HCT116 (cell line): Measurements from ENCODE around the gene THSD7B. TPM values are rescaled to one million over a fixed set of nuclear protein-coding genes. Genes with fewer than 3 reads are reported as not detected.

Experiments
- ATAC-seq: fragments of 200-7000 bp; cut with Tn5 transposase; 2 replicates; pipeline ENCODE4 v1.9.1; 2020; ENCODE audit warnings: mild to moderate bottlenecking, moderate library complexity
- BruUV-seq: library from RNA; stranded (reverse); fragments of 400-500 nt; replicated peaks from 2 replicates; lab custom pipeline; 2021; lab: Mats Ljungman, UMichigan
- CTCF ChIA-PET: fragments of 300-600 bp; sonication (Branson Sonifier 250); formaldehyde crosslinking; loops from one replicate; lab custom pipeline; 2021; ENCODE audit warnings: antibody characterized with exemption; lab: Charles Lee
- POLR2A ChIA-PET: fragments of 300-600, 350-600 bp; sonication (Branson Sonifier 250); formaldehyde crosslinking; loops from one replicate; lab custom pipeline; 2021; ENCODE audit warnings: antibody characterized with exemption; lab: Charles Lee
- RAD21 ChIA-PET, 2 experiments: fragments of 300-600 bp; sonication (Branson Sonifier 250); formaldehyde crosslinking; loops; one replicate each; lab custom pipeline; 2023; ENCODE audit warnings: low total read pairs in 2 of 2; ENCODE audit not compliant: uncharacterized antibody in 2 of 2, unreplicated experiment in 2 of 2, low non-redundant PET in 1 of 2; lab: Charles Lee
- DNase-seq: peaks from one replicate; pipeline ENCODE4 v3.0.0-alpha.2; 2010; ENCODE audit warnings: low read depth, low spot score
- H2AFZ ChIP-seq: fragments of 200-600 bp; shearing (Covaris generic), sonication (generic); 2 replicates; pipeline ENCODE4 v1.6.1; 2017; ENCODE audit warnings: low read depth, mixed run types, mixed read lengths, antibody characterized with exemption, low read length; ENCODE audit not compliant: poor library complexity, severe bottlenecking
- H3K27ac ChIP-seq: 2 replicates; pipeline ENCODE4 v1.5.1; 2012; ENCODE audit warnings: low read depth, low read length
- H3K27me3 ChIP-seq: fragments of 200-600 bp; sonication (generic); 2 replicates; pipeline ENCODE4 v1.6.1; 2016; ENCODE audit warnings: mixed run types, low read length, mixed read lengths; ENCODE audit not compliant: insufficient read depth
- H3K36me3 ChIP-seq, 2 experiments: fragments of 200-500 bp in 1 of 2; fragments of 200-600 bp in 1 of 2; sonication (Bioruptor generic) in 1 of 2; sonication (generic) in 1 of 2; 2 replicates each; pipeline versions ENCODE4 v1.5.1 to v1.6.1; 2014 to 2016; ENCODE audit warnings: low read length in 2 of 2, inconsistent platforms in 1 of 2, mixed read lengths in 1 of 2, mixed run types in 1 of 2; ENCODE audit not compliant: insufficient read depth in 2 of 2, control insufficient read depth in 1 of 2
- H3K4me1 ChIP-seq, 2 experiments: fragments of 200-600 bp in 1 of 2; sonication (generic) in 1 of 2; 2 replicates each; pipeline versions ENCODE4 v1.5.1 to v1.6.1; 2012 to 2017; ENCODE audit warnings: low read length in 2 of 2, inconsistent platforms in 1 of 2, mild to moderate bottlenecking in 1 of 2, mixed read lengths in 1 of 2, mixed run types in 1 of 2, moderate library complexity in 1 of 2; ENCODE audit not compliant: insufficient read depth in 2 of 2, control insufficient read depth in 1 of 2
- H3K4me2 ChIP-seq: fragments of 200-600 bp; sonication (generic); 2 replicates; pipeline ENCODE4 v1.6.1; 2017; ENCODE audit warnings: mixed run types, low read length, mixed read lengths
- H3K4me3 ChIP-seq, 2 experiments: fragments of 200-600 bp in 1 of 2; sonication (generic) in 1 of 2; replicated peaks in 1 of 2; 2 replicates each; pipeline ENCODE4 v1.5.1; 2011 to 2016; ENCODE audit warnings: low read length in 2 of 2, control low read depth in 1 of 2, low read depth in 1 of 2, mild to moderate bottlenecking in 1 of 2, mixed read lengths in 1 of 2, mixed run types in 1 of 2
- H3K79me2 ChIP-seq: fragments of 200-600 bp; sonication (generic); 2 replicates; pipeline ENCODE4 v1.6.1; 2017; ENCODE audit warnings: mild to moderate bottlenecking, mixed run types, low read length, moderate library complexity, mixed read lengths; ENCODE audit not compliant: insufficient read depth
- H3K9ac ChIP-seq: fragments of 200-600 bp; sonication (generic); 2 replicates; pipeline ENCODE4 v1.6.1; 2016; ENCODE audit warnings: low read length, mixed read lengths
- H3K9me2 ChIP-seq: fragments of 200-600 bp; sonication (generic), shearing (Covaris generic); 2 replicates; pipeline ENCODE4 v1.6.1; 2017; ENCODE audit warnings: mixed run types, mild to moderate bottlenecking, moderate library complexity; ENCODE audit not compliant: insufficient read depth
- H3K9me3 ChIP-seq, 2 experiments: fragments of 200-500 bp in 1 of 2; fragments of 200-600 bp in 1 of 2; sonication (Bioruptor generic) in 1 of 2; sonication (generic) in 1 of 2; 2 replicates each; pipeline ENCODE4 v1.6.1; 2014 to 2017; ENCODE audit warnings: low read length in 2 of 2, mixed read lengths in 2 of 2, inconsistent platforms in 1 of 2, low read depth in 1 of 2, mild to moderate bottlenecking in 1 of 2, mixed run types in 1 of 2, moderate library complexity in 1 of 2; ENCODE audit not compliant: control insufficient read depth in 1 of 2, insufficient read depth in 1 of 2
- H4K20me1 ChIP-seq: fragments of 200-600 bp; sonication (generic), shearing (Covaris generic); 2 replicates; pipeline ENCODE4 v1.6.1; 2017; ENCODE audit warnings: mixed run types, mild to moderate bottlenecking, moderate library complexity; ENCODE audit not compliant: insufficient read depth
- CEBPB ChIP-seq: IDR thresholded peaks from 2 replicates; pipeline ENCODE4 v1.6.1; 2012; ENCODE audit warnings: low read depth
- EGR1 ChIP-seq: IDR thresholded peaks from 2 replicates; pipeline ENCODE4 v1.6.1; 2012; ENCODE audit warnings: low read depth
- ELF1 ChIP-seq: IDR thresholded peaks from 2 replicates; pipeline ENCODE4 v1.6.1; 2012; ENCODE audit warnings: low read depth, borderline replicate concordance
- EZH2phosphoT487 ChIP-seq: fragments of 200-600 bp; IDR thresholded peaks from 2 replicates; pipeline ENCODE4 v1.6.1; 2018; ENCODE audit warnings: antibody characterized with exemption, borderline replicate concordance
- FOSL1 ChIP-seq: IDR thresholded peaks from 2 replicates; pipeline ENCODE4 v1.6.1; 2012; ENCODE audit warnings: low read depth
- JUND ChIP-seq: IDR thresholded peaks from 2 replicates; pipeline ENCODE4 v1.6.1; 2012
- POLR2A ChIP-seq: IDR thresholded peaks from 2 replicates; pipeline ENCODE4 v1.7.0; 2011; ENCODE audit warnings: borderline replicate concordance; ENCODE audit not compliant: insufficient read depth, insufficient read length; ENCODE audit errors: extremely low read depth
- POLR2AphosphoS5 ChIP-seq: IDR thresholded peaks from 2 replicates; pipeline ENCODE4 v1.6.1; 2011; ENCODE audit warnings: mild to moderate bottlenecking, low read depth, low read length, moderate library complexity
- RAD21 ChIP-seq: IDR thresholded peaks from 2 replicates; pipeline ENCODE4 v1.6.1; 2012; ENCODE audit warnings: low read depth, mild to moderate bottlenecking
- SRF ChIP-seq: IDR thresholded peaks from 2 replicates; pipeline ENCODE4 v1.6.1; 2012; ENCODE audit warnings: low read depth
- TCF7L2 ChIP-seq: IDR thresholded peaks from 2 replicates; pipeline ENCODE4 v1.7.0; 2011; ENCODE audit warnings: borderline replicate concordance, inconsistent platforms; ENCODE audit not compliant: insufficient read depth, insufficient read length; ENCODE audit errors: extremely low read depth
- ZFX ChIP-seq: fragments of 450-650 bp; IDR thresholded peaks from 2 replicates; pipeline ENCODE4 v1.6.1; 2017
- ZNF274 ChIP-seq: fragments of 200-500 bp; sonication (Bioruptor generic); IDR thresholded peaks from 2 replicates; pipeline ENCODE4 v1.6.1; 2014; ENCODE audit warnings: mild to moderate bottlenecking, low read depth, low read length, inconsistent platforms
- intact Hi-C: fragments of 100-400 bp; cut with micrococcal nuclease; formaldehyde crosslinking; loops from 2 replicates; pipeline ENCODE4 v1.10.0; 2022
- total RNA-seq: library from RNA; stranded (reverse); gene quantifications from one replicate; pipeline ENCODE4 v1.2.1, GENCODE V29; 2021; ENCODE audit not compliant: unreplicated experiment
- TF ChIP-seq, protein P1 (sequence below), 3 experiments: fragments of 200-600 bp in 1 of 3; sonication (generic) in 1 of 3; IDR thresholded peaks in 2 of 3; conservative IDR thresholded peaks in 1 of 3; 2 replicates each; pipeline ENCODE4 v1.5.1; 2012 to 2017; ENCODE audit warnings: low read depth in 2 of 3, low read length in 2 of 3, antibody characterized with exemption in 1 of 3, borderline replicate concordance in 1 of 3, control low read depth in 1 of 3, mild to moderate bottlenecking in 1 of 3, mixed read lengths in 1 of 3, mixed run types in 1 of 3, moderate library complexity in 1 of 3; ENCODE audit not compliant: insufficient read depth in 1 of 3
- TF ChIP-seq, protein P2 (sequence below): IDR thresholded peaks from 2 replicates; pipeline ENCODE4 v1.6.1; 2011; ENCODE audit warnings: mild to moderate bottlenecking, low read length, moderate library complexity; ENCODE audit not compliant: insufficient replicate concordance; ENCODE audit errors: extremely low read depth
- TF ChIP-seq, protein P3 (sequence below): IDR thresholded peaks from 2 replicates; pipeline ENCODE4 v1.6.1; 2012
- TF ChIP-seq, protein P4 (sequence below): IDR thresholded peaks from 2 replicates; pipeline ENCODE4 v1.6.1; 2012

THSD7B gene
- total RNA-seq, 1 experiment from 2014 or later = not detected

DNA sequence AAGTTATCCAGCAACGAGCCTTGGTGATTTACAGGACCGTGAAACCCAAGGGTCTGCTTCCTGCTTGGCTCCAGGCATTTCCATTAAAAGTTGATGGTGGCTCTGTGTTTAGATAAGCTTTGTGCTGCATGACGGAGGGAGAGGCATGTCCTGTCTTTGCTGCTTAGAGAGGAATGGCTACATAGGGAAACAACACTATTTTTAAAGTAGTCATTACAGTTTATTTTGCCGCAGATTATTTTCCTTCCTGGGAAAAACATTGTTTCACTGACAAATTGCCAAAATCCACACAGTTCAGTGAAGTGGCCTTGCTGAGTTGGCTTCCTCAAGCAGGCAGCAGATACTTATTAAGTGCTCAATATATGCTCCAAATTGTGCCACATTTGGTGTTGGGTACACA, 98.5 kb downstream of the THSD7B start (continued):
- TF ChIP-seq POLR2A = no peak
- no peak for TF ChIP-seq ELF1
- no peak for TF ChIP-seq FOSL1
- TF ChIP-seq, all 23 proteins: peak for 0

DNA sequence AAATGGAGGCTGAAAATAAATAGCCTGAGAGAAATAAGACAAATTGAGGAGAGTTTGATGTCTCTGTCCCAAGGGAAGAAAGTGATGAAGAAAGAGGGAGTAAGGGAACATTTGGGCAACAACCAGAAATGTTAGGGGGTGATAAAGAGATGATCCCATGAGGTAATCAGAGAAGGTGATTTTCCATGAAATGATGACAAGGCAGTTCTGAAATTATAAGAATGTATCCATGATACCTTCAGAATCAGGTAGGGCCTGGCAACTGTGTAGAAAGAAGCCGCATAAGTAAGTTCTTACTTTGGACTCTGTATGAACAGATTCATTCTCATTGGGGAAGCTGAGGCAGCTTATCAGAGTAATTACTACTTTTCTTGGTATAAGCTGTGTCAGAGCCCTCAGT, 106.1 kb downstream of the THSD7B start:
- H3K27me3 ChIP-seq = no peaks in the 10 kb centered on the region
- H3K9me3 ChIP-seq = no peaks in the 10 kb centered on the region; a peak in 1 of 4 replicates
- H3K9ac ChIP-seq = no peak overlapping the region
- RAD21 ChIA-PET = no interaction called here
- DNase-seq (no peak), ATAC-seq (no peak)
- intact Hi-C loops = no loop called here
- H3K27ac ChIP-seq = no peak overlapping the region
- POLR2A ChIA-PET = no interaction called here
- no TSS peak for BruUV-seq
- TF ChIP-seq FOSL1 (no peak), POLR2A (no peak), SRF (no peak), TCF7L2 (no peak), ZFX (no peak), POLR2AphosphoS5 (no peak), RAD21 (no peak), EZH2phosphoT487 (no peak), ZNF274 (no peak), CEBPB (no peak), EGR1 (no peak), JUND (no peak)
- TF ChIP-seq, protein P1, sequence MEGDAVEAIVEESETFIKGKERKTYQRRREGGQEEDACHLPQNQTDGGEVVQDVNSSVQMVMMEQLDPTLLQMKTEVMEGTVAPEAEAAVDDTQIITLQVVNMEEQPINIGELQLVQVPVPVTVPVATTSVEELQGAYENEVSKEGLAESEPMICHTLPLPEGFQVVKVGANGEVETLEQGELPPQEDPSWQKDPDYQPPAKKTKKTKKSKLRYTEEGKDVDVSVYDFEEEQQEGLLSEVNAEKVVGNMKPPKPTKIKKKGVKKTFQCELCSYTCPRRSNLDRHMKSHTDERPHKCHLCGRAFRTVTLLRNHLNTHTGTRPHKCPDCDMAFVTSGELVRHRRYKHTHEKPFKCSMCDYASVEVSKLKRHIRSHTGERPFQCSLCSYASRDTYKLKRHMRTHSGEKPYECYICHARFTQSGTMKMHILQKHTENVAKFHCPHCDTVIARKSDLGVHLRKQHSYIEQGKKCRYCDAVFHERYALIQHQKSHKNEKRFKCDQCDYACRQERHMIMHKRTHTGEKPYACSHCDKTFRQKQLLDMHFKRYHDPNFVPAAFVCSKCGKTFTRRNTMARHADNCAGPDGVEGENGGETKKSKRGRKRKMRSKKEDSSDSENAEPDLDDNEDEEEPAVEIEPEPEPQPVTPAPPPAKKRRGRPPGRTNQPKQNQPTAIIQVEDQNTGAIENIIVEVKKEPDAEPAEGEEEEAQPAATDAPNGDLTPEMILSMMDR (IDR thresholded peaks at IDR 0.05 in 2 of 3, conservative IDR thresholded peaks at IDR 0.05 in 1 of 3; ENCODE audit: borderline replicate concordance in 1 of 3, insufficient read depth in 1 of 3, low read depth in 2 of 3, low read length in 2 of 3) = no peak
- TF ChIP-seq, protein P2, sequence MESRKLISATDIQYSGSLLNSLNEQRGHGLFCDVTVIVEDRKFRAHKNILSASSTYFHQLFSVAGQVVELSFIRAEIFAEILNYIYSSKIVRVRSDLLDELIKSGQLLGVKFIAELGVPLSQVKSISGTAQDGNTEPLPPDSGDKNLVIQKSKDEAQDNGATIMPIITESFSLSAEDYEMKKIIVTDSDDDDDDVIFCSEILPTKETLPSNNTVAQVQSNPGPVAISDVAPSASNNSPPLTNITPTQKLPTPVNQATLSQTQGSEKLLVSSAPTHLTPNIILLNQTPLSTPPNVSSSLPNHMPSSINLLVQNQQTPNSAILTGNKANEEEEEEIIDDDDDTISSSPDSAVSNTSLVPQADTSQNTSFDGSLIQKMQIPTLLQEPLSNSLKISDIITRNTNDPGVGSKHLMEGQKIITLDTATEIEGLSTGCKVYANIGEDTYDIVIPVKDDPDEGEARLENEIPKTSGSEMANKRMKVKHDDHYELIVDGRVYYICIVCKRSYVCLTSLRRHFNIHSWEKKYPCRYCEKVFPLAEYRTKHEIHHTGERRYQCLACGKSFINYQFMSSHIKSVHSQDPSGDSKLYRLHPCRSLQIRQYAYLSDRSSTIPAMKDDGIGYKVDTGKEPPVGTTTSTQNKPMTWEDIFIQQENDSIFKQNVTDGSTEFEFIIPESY = no peak
- TF ChIP-seq, protein P3, sequence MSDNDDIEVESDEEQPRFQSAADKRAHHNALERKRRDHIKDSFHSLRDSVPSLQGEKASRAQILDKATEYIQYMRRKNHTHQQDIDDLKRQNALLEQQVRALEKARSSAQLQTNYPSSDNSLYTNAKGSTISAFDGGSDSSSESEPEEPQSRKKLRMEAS = no peak
- TF ChIP-seq, protein P4, sequence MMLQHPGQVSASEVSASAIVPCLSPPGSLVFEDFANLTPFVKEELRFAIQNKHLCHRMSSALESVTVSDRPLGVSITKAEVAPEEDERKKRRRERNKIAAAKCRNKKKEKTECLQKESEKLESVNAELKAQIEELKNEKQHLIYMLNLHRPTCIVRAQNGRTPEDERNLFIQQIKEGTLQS = no peak
- H3K4me2 ChIP-seq = no peak overlapping the region
- CTCF ChIA-PET = no interaction called here
- H3K4me1 ChIP-seq = no peaks in the 10 kb centered on the region
- H2AFZ ChIP-seq = no peak overlapping the region
- no peaks in the 10 kb centered on the region for H3K36me3 ChIP-seq
- no peaks in the 10 kb centered on the region for H3K9me2 ChIP-seq
- no peaks in the 10 kb centered on the region for H4K20me1 ChIP-seq
- H3K4me3 ChIP-seq = no peak overlapping the region
- no peaks in the 10 kb centered on the region for H3K79me2 ChIP-seq
